DMS53 treated with DMSO at 0.1 percent for 48 hours (cell line): ENCODE data around the gene PSG6.
"Not testable (repeated sequence)": the region's sequence is repeated elsewhere in the genome, so short reads cannot be mapped to it uniquely, and the experiment has no call there.

Experiments used
- DNase-seq: peaks from one replicate; lab custom pipeline; 2025; ENCODE audit not compliant: unreplicated experiment; lab: John Stamatoyannopoulos, UW

PSG6 gene

GRCh38 chr19:42917634-42918033, at the start of gene PSG6:
Gene PSG6, minus strand, starts transcription at chr19:42917894. Its CDS starts 102 bp downstream, at chr19:42917792.
- DNase-seq, result not testable (repeated sequence)

- DNase-seq, result no peak
These were observed 47.5 kb upstream of the PSG6 start for GRCh38 chr19:42965176-42965575.

- DNase-seq, result no peak
These were observed 43.4 kb upstream of the PSG6 start for GRCh38 chr19:42961119-42961518.

- DNase-seq, result not testable (repeated sequence)
These were observed 34.4 kb upstream of the PSG6 start for GRCh38 chr19:42952126-42952525.

- DNase-seq, result not testable (repeated sequence)
These were observed 33.8 kb upstream of the PSG6 start for GRCh38 chr19:42951476-42951875.

GRCh38 chr19:42942187-42942789, 24.6 kb upstream of the PSG6 start:
- no peak for DNase-seq

- not testable (repeated sequence) for DNase-seq
These were observed 19.4 kb upstream of the PSG6 start, which contains the start of gene PSG7 for GRCh38 chr19:42937107-42937506. Gene PSG7, minus strand, starts transcription at chr19:42937207. Its CDS starts 131 bp downstream, at chr19:42937076.

- DNase-seq, result not testable (repeated sequence)
These were observed 17.0 kb upstream of the PSG6 start for GRCh38 chr19:42934726-42935125.

- DNase-seq, result not testable (repeated sequence)
These were observed 16.5 kb upstream of the PSG6 start for GRCh38 chr19:42934183-42934582.

GRCh38 chr19:42933412-42933811, 15.7 kb upstream of the PSG6 start:
- not testable (repeated sequence) for DNase-seq

GRCh38 chr19:42932485-42933101, 14.9 kb upstream of the PSG6 start:
- not testable (repeated sequence) for DNase-seq

GRCh38 chr19:42930214-42930613, 12.5 kb upstream of the PSG6 start:
- not testable (repeated sequence) for DNase-seq

- DNase-seq, result no peak
These were observed 11.2 kb upstream of the PSG6 start for GRCh38 chr19:42928896-42929295.

GRCh38 chr19:42926781-42927180, 9.1 kb upstream of the PSG6 start:
- no peak for DNase-seq

GRCh38 chr19:42923106-42923505, 5.4 kb upstream of the PSG6 start:
- not testable (repeated sequence) for DNase-seq

- DNase-seq, result not testable (repeated sequence)
These were observed 3.3 kb upstream of the PSG6 start for GRCh38 chr19:42920971-42921370.

GRCh38 chr19:42919757-42920079, 2.0 kb upstream of the PSG6 start:
- no peak for DNase-seq

GRCh38 chr19:42919070-42919756, 1.5 kb upstream of the PSG6 start:
- DNase-seq, result not testable (repeated sequence)

- not testable (repeated sequence) for DNase-seq
These were observed 829 bp upstream of the PSG6 start for GRCh38 chr19:42918377-42919069.

GRCh38 chr19:42916931-42917330, 763 bp downstream of the PSG6 start:
- not testable (repeated sequence) for DNase-seq

GRCh38 chr19:42913516-42913915, 4.2 kb downstream of the PSG6 start:
- DNase-seq, result not testable (repeated sequence)
